Measurements from ENCODE around the gene USH1G. TPM values are rescaled to one million over a fixed set of nuclear protein-coding genes. Genes with fewer than 3 reads are reported as not detected.

The USH1G gene
- total RNA-seq, 4 donors from 2014 or later: 0.27 to 0.32 TPM; not detected in 2

GRCh38 chr17:74873874-74874614, 49.0 kb downstream of the USH1G start:
- no peak for TF ChIP-seq CTCF (IDR thresholded peaks at IDR 0.05)
- no peak for TF ChIP-seq POLR2AphosphoS5 (IDR thresholded peaks at IDR 0.05)
- TF ChIP-seq POLR2A (IDR thresholded peaks at IDR 0.05): no peak
- TF ChIP-seq EP300 (IDR thresholded peaks at IDR 0.05; ENCODE audit: low read depth): no peak
- H3K9me3 ChIP-seq: no peaks in the 10 kb centered on the region
- DNase-seq: no peak
- 13 to 58% methylated on average over 3 to 6 of the region's 6 CpGs for WGBS, 2 donors (ENCODE audit: low coverage in 1 of 2)
- peak overlapping the region; percentile 49 to 63 (median 62) for H3K4me3 ChIP-seq
- intact Hi-C loops (cut with DNase I; ENCODE audit: low total_unique reads) (no loop called here), in situ Hi-C loops (cut with MboI; ENCODE audit: low pct_ligation_motif_present in 1 of 4, low pct_unique_long_range_greater_than_20kb in 1 of 4, low sequenced_read_pairs in 3 of 4) (loop anchor here in 2 of 4 donors (25.0 kb wide), 1 partner anchor 137 kb away; the partner anchor contains the start of genes NHERF1 (in 2 of the 2) and RAB37 (in 2 of the 2))
- no peaks in the 10 kb centered on the region for H3K27me3 ChIP-seq
- H3K27ac ChIP-seq: peak overlapping the region; percentile 88 to 94 (median 92)
- no peaks in the 10 kb centered on the region for H3K36me3 ChIP-seq
- peaks cover 5 to 28% (median 22%) of the 10 kb centered on the region in 4 donors for H3K4me1 ChIP-seq

GRCh38 chr17:74873037-74873873, 49.8 kb downstream of the USH1G start:
- Histone ChIP-seq H3K36me3 (no peaks in the 10 kb centered on the region), H3K9me3 (no peaks in the 10 kb centered on the region), H3K4me1 (peaks cover 2 to 24% (median 19%) of the 10 kb centered on the region in 4 donors), H3K4me3 (peak overlapping the region; percentile 49 to 73 (median 62)), H3K27ac (peak overlapping the region; percentile 88 to 94 (median 92)), H3K27me3 (no peaks in the 10 kb centered on the region)
- intact Hi-C loops (cut with DNase I; ENCODE audit: low total_unique reads): no loop called here
- in situ Hi-C loops (cut with MboI; ENCODE audit: low pct_ligation_motif_present in 1 of 4, low pct_unique_long_range_greater_than_20kb in 1 of 4, low sequenced_read_pairs in 3 of 4): loop anchor here in 2 of 4 donors (25.0 kb wide), 1 partner anchor 136 kb away; the partner anchor contains the start of genes NHERF1 (in 2 of the 2) and RAB37 (in 2 of the 2)
- TF ChIP-seq POLR2AphosphoS5 (IDR thresholded peaks at IDR 0.05): peak; percentile 95 to 99 (median 98)
- TF ChIP-seq CTCF (IDR thresholded peaks at IDR 0.05): no peak
- TF ChIP-seq POLR2A (IDR thresholded peaks at IDR 0.05): peak; percentile 97
- WGBS, 2 donors (ENCODE audit: low coverage in 1 of 2): 1% methylated on average over 47 of the region's 55 CpGs; no CpG with 5 or more reads in 1 of the 2 donors
- peak; percentile 100 for DNase-seq

DNA sequence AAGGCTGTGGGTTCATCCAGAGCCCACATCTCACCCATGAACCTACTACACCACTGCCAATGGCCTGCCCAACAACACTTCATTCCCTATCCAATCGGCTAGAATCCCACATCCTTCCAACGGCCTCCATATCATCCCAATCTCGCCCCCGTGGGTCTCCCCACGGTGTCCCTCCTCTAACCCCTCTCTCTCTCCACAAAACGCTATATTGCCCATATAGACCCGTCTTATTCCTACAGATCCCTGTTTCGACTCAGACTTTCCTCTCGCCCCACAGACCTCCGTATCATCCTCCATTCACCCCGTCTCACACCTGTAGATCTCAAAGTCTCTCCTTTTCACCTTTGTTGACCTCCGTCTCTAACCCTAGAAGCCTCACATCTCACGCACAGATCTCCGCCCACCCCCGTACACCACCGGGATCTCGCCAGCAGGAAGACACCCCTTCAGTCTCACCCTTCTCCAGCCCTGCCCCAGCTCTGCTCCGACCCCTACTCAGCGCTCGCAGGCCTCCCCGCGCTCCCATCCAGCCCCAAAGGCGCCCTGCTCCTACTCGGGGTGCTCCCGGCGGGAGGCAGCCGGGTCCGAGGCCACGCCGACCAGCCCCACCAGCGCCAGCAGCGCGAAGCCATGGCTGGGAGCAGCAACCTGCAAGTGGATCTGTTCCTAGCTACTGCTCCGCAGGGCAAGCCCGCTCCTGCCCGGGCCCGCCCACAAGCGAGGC, 50.6 kb downstream of the USH1G start, which contains the start of gene FDXR:
Gene FDXR, minus strand, starts transcription at position 682 of the 724 bp plus-strand sequence. Its CDS starts 50 bp downstream, at position 632.
- no peaks in the 10 kb centered on the region for H3K36me3 ChIP-seq
- peak within 1 kb of the TSS; percentile 88 to 94 (median 92) for H3K27ac ChIP-seq
- H3K4me3 ChIP-seq: peak within 1 kb of the TSS; percentile 61 to 82 (median 68)
- peaks cover 2 to 18% (median 12%) of the 10 kb centered on the region in 4 donors for H3K4me1 ChIP-seq
- H3K9me3 ChIP-seq: no peaks in the 10 kb centered on the region
- DNase-seq: no peak
- 9 to 11% methylated on average over 15 to 33 of the region's 38 CpGs for WGBS, 2 donors (ENCODE audit: low coverage in 1 of 2)
- intact Hi-C loops (cut with DNase I; ENCODE audit: low total_unique reads) (no loop called here), in situ Hi-C loops (cut with MboI; ENCODE audit: low pct_ligation_motif_present in 1 of 4, low pct_unique_long_range_greater_than_20kb in 1 of 4, low sequenced_read_pairs in 3 of 4) (loop anchor here in 2 of 4 donors (25.0 kb wide), 1 partner anchor 135 kb away; the partner anchor contains the start of genes NHERF1 (in 2 of the 2) and RAB37 (in 2 of the 2))
- TF ChIP-seq EP300 (IDR thresholded peaks at IDR 0.05; ENCODE audit: low read depth) (no peak), POLR2A (IDR thresholded peaks at IDR 0.05) (peak; percentile 32), POLR2AphosphoS5 (IDR thresholded peaks at IDR 0.05) (peak; percentile 92 to 95 (median 93)), CTCF (IDR thresholded peaks at IDR 0.05) (peak in 1 of 5 experiments; percentile 16)
- H3K27me3 ChIP-seq: no peaks in the 10 kb centered on the region

All from transverse colon (tissue), 4 donors.